Measurements from ENCODE around the gene KCNV2.

Gene KCNV2

DNA sequence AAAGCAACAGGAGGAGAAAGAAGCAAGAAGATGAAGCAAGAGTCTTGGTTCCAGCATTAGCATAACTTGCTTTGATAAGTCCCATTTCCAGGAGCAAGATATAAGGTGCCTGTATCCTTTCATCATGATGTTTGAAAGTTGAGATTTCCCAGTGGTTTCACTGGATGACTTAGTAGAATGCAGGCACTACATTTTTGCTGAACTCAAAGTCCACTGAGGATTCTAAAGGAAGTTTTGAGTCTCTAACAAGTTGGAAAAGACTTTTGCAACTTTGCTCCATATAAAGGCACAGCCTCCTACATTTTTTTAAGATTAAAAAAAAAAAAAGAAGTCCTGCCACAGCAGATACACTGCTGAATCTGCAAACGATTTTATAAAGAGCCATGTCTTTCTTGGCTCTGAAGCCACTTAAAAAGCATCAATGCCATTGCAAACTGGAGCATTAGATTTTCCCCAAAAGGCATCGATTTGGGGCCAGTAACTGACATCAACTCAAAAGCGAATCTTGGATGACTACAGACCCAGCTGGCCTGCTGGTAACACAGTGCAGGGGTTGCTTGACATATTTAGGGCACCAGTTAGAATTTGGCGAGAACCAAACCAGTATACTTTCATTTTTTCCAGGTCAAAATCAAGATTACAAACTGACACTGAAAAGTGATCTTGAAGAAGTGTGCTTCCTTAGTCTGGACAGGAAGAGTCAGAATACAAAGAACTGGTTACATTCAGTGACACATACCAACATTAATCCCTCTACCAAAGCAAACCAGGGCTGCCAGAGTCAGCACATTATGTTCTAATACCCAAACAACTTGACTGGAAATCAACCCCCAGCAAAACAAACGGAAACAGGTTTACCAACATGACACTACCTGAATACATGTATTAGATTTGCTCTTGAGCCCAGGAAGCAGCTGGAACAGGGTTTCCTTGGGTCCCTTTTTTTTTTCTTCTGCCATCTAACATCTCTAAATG is 39.1 kb upstream of the KCNV2 start:
- H3K27me3 ChIP-seq (ENCODE audit: insufficient read depth, low read length, poor library complexity), result no peaks in the 10 kb centered on the region
- no CpG with 5 or more reads among the region's 5 CpGs for WGBS (ENCODE audit: extremely low coverage, insufficient coverage, low lambda C conversion rate)
- H3K4ac ChIP-seq (ENCODE audit: low read depth, low read length), result no peak overlapping the region
- no peak overlapping the region for H3K9ac ChIP-seq (ENCODE audit: low read length)
- no peak overlapping the region for H3K27ac ChIP-seq (ENCODE audit: low read depth, low read length)
- no peak overlapping the region for H2BK120ac ChIP-seq (ENCODE audit: low read depth, low read length)
- no peaks in the 10 kb centered on the region for H3K79me2 ChIP-seq (ENCODE audit: control insufficient read depth, insufficient read depth, low read length)
- H2BK15ac ChIP-seq (replicated peaks; ENCODE audit: low read depth), result no peak overlapping the region
- no peak overlapping the region for H3K23ac ChIP-seq (ENCODE audit: low read length)
- no peak overlapping the region for H2BK5ac ChIP-seq (ENCODE audit: low read length)
- no peak overlapping the region for H4K8ac ChIP-seq (ENCODE audit: low read depth, low read length)
- no peaks in the 10 kb centered on the region for H3K36me3 ChIP-seq (ENCODE audit: control insufficient read depth, insufficient read depth, low read length)
- H3K18ac ChIP-seq (ENCODE audit: low read length), result no peak overlapping the region
- H3K4me1 ChIP-seq (ENCODE audit: control insufficient read depth, low read depth, low read length), result peaks cover 4% of the 10 kb centered on the region
- H3K79me1 ChIP-seq (ENCODE audit: low read length), result no peaks in the 10 kb centered on the region
- H3K4me2 ChIP-seq (ENCODE audit: low read length), result no peak overlapping the region
- no peak overlapping the region for H3K4me3 ChIP-seq (ENCODE audit: low read length)
- no peak overlapping the region for H4K5ac ChIP-seq (ENCODE audit: low read length)
- H3K56ac ChIP-seq (ENCODE audit: low read length), result no peak overlapping the region
- DNase-seq, result no peak
- H2AK5ac ChIP-seq (ENCODE audit: low read length), result no peak overlapping the region

DNA sequence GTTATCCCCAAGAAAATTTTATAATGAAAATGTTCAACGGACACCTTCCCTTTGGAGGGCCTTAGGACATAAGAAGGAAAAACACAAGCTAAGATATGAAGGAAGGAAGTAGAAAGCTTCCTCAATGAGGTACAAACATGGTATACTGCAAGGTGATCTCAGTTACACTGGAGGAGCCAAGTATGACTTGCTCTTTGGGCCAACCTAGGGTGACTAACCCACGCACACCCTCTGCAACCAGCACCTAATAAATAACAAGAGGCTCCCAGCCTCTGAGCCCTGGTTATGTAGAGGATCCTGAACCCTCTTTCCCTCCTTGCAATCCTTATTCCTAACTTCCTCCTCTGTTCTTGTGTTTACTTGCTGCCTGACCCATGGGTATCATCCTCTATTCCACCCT is 38.3 kb upstream of the KCNV2 start:
- Histone ChIP-seq H3K4me2 (ENCODE audit: low read length) (no peak overlapping the region), H2BK120ac (ENCODE audit: low read depth, low read length) (no peak overlapping the region), H3K79me1 (ENCODE audit: low read length) (no peaks in the 10 kb centered on the region), H3K27ac (ENCODE audit: low read depth, low read length) (no peak overlapping the region), H4K8ac (ENCODE audit: low read depth, low read length) (no peak overlapping the region), H2BK5ac (ENCODE audit: low read length) (no peak overlapping the region), H3K23ac (ENCODE audit: low read length) (no peak overlapping the region), H3K27me3 (ENCODE audit: insufficient read depth, low read length, poor library complexity) (no peaks in the 10 kb centered on the region), H3K9ac (ENCODE audit: low read length) (no peak overlapping the region), H3K4ac (ENCODE audit: low read depth, low read length) (no peak overlapping the region), H3K4me1 (ENCODE audit: control insufficient read depth, low read depth, low read length) (peaks cover 4% of the 10 kb centered on the region), H3K4me3 (ENCODE audit: low read length) (no peak overlapping the region), H2AK5ac (ENCODE audit: low read length) (no peak overlapping the region), H3K56ac (ENCODE audit: low read length) (no peak overlapping the region), H3K79me2 (ENCODE audit: control insufficient read depth, insufficient read depth, low read length) (no peaks in the 10 kb centered on the region), H3K36me3 (ENCODE audit: control insufficient read depth, insufficient read depth, low read length) (no peaks in the 10 kb centered on the region), H4K5ac (ENCODE audit: low read length) (no peak overlapping the region), H2BK15ac (replicated peaks; ENCODE audit: low read depth) (no peak overlapping the region), H3K18ac (ENCODE audit: low read length) (no peak overlapping the region)
- no CpG with 5 or more reads among the region's 2 CpGs for WGBS (ENCODE audit: extremely low coverage, insufficient coverage, low lambda C conversion rate)
- no peak for DNase-seq

DNA sequence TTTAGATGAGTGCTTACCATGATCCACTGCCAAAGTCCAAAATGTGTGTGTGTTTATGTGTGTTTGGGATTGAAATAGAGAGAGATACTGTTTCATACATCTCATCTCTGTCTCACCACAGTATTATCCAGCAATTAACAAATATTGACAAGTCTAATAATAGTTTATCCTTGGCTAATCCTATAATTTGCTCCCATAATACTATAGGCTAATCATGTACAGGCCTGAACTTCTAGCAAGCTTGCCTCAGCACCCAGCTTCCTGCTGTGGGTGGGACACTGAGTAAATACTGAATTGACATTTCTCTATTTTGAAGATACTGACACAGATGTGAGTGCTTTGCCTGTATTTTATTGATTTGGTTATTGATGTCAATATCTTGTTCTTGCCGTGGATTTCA is 35.3 kb upstream of the KCNV2 start:
- H3K27me3 ChIP-seq (ENCODE audit: insufficient read depth, low read length, poor library complexity), result no peaks in the 10 kb centered on the region
- no peak overlapping the region for H4K5ac ChIP-seq (ENCODE audit: low read length)
- H2AK5ac ChIP-seq (ENCODE audit: low read length), result no peak overlapping the region
- no CpG with 5 or more reads among the region's 1 CpG for WGBS (ENCODE audit: extremely low coverage, insufficient coverage, low lambda C conversion rate)
- no peak overlapping the region for H3K9ac ChIP-seq (ENCODE audit: low read length)
- H3K4ac ChIP-seq (ENCODE audit: low read depth, low read length), result no peak overlapping the region
- H2BK5ac ChIP-seq (ENCODE audit: low read length), result no peak overlapping the region
- H3K18ac ChIP-seq (ENCODE audit: low read length), result no peak overlapping the region
- no peak overlapping the region for H3K4me3 ChIP-seq (ENCODE audit: low read length)
- H3K79me1 ChIP-seq (ENCODE audit: low read length), result no peaks in the 10 kb centered on the region
- H3K27ac ChIP-seq (ENCODE audit: low read depth, low read length), result no peak overlapping the region
- H2BK120ac ChIP-seq (ENCODE audit: low read depth, low read length), result no peak overlapping the region
- no peaks in the 10 kb centered on the region for H3K36me3 ChIP-seq (ENCODE audit: control insufficient read depth, insufficient read depth, low read length)
- no peak overlapping the region for H4K8ac ChIP-seq (ENCODE audit: low read depth, low read length)
- no peaks in the 10 kb centered on the region for H3K79me2 ChIP-seq (ENCODE audit: control insufficient read depth, insufficient read depth, low read length)
- no peak overlapping the region for H3K56ac ChIP-seq (ENCODE audit: low read length)
- H3K4me2 ChIP-seq (ENCODE audit: low read length), result no peak overlapping the region
- H2BK15ac ChIP-seq (replicated peaks; ENCODE audit: low read depth), result no peak overlapping the region
- H3K23ac ChIP-seq (ENCODE audit: low read length), result no peak overlapping the region
- peaks cover 4% of the 10 kb centered on the region for H3K4me1 ChIP-seq (ENCODE audit: control insufficient read depth, low read depth, low read length)
- DNase-seq, result no peak

DNA sequence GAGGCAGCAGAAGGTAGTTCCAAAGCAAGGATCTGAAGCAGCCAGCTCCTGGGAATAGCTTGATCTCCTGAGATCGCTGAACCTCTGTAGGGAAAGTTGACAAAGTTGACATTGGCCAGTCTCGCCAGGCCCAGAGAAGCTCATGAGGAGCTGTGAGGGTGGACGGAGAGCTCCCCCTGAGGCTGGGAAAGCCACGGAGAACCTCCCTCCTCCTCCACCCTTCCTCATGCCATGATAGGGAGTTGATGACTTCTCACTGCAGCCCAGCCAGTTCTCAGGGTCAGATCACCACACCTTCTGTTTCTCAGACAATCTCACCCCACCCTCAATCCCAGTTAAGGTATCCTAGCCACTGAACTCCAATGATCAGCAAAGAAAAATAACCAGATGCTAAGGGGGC is 30.4 kb upstream of the KCNV2 start:
- no peak overlapping the region for H4K5ac ChIP-seq (ENCODE audit: low read length)
- H3K4me1 ChIP-seq (ENCODE audit: control insufficient read depth, low read depth, low read length), result no peaks in the 10 kb centered on the region
- H3K4ac ChIP-seq (ENCODE audit: low read depth, low read length), result no peak overlapping the region
- H3K4me2 ChIP-seq (ENCODE audit: low read length), result no peak overlapping the region
- H2BK5ac ChIP-seq (ENCODE audit: low read length), result no peak overlapping the region
- no peak overlapping the region for H3K23ac ChIP-seq (ENCODE audit: low read length)
- no peak overlapping the region for H3K4me3 ChIP-seq (ENCODE audit: low read length)
- no CpG with 5 or more reads among the region's 4 CpGs for WGBS (ENCODE audit: extremely low coverage, insufficient coverage, low lambda C conversion rate)
- no peak overlapping the region for H3K56ac ChIP-seq (ENCODE audit: low read length)
- no peaks in the 10 kb centered on the region for H3K79me2 ChIP-seq (ENCODE audit: control insufficient read depth, insufficient read depth, low read length)
- no peaks in the 10 kb centered on the region for H3K27me3 ChIP-seq (ENCODE audit: insufficient read depth, low read length, poor library complexity)
- no peaks in the 10 kb centered on the region for H3K79me1 ChIP-seq (ENCODE audit: low read length)
- H3K9ac ChIP-seq (ENCODE audit: low read length), result no peak overlapping the region
- no peak overlapping the region for H2AK5ac ChIP-seq (ENCODE audit: low read length)
- no peak overlapping the region for H2BK120ac ChIP-seq (ENCODE audit: low read depth, low read length)
- DNase-seq, result peak; percentile 45
- H2BK15ac ChIP-seq (replicated peaks; ENCODE audit: low read depth), result no peak overlapping the region
- no peak overlapping the region for H3K18ac ChIP-seq (ENCODE audit: low read length)
- no peak overlapping the region for H3K27ac ChIP-seq (ENCODE audit: low read depth, low read length)
- H3K36me3 ChIP-seq (ENCODE audit: control insufficient read depth, insufficient read depth, low read length), result no peaks in the 10 kb centered on the region
- H4K8ac ChIP-seq (ENCODE audit: low read depth, low read length), result no peak overlapping the region

DNA sequence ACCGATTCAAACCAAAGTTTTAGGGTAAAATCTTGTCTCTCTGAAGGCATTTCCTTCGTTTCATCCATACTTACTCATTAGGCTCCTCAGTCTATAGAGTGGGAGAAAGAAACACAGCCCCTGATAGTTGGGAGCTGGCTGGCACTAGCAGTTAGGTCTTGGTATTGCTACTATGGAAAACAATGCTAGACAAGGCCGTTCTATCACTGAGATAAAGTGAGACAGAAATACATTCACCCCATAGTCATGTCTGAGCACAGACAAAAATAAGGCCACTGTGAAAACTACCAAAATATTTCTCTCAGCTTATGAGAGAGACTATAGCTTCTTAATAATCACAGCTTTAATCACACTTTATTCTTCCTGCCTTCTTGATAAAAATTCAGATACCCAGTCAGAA is 28.7 kb upstream of the KCNV2 start:
- Histone ChIP-seq H2BK120ac (ENCODE audit: low read depth, low read length) (no peak overlapping the region), H3K23ac (ENCODE audit: low read length) (no peak overlapping the region), H4K8ac (ENCODE audit: low read depth, low read length) (no peak overlapping the region), H2BK5ac (ENCODE audit: low read length) (no peak overlapping the region), H2BK15ac (replicated peaks; ENCODE audit: low read depth) (no peak overlapping the region), H3K18ac (ENCODE audit: low read length) (no peak overlapping the region), H3K4me3 (ENCODE audit: low read length) (no peak overlapping the region), H3K79me1 (ENCODE audit: low read length) (no peaks in the 10 kb centered on the region), H4K5ac (ENCODE audit: low read length) (no peak overlapping the region), H3K27me3 (ENCODE audit: insufficient read depth, low read length, poor library complexity) (no peaks in the 10 kb centered on the region), H3K9ac (ENCODE audit: low read length) (no peak overlapping the region), H3K27ac (ENCODE audit: low read depth, low read length) (no peak overlapping the region), H3K4me1 (ENCODE audit: control insufficient read depth, low read depth, low read length) (no peaks in the 10 kb centered on the region), H2AK5ac (ENCODE audit: low read length) (no peak overlapping the region), H3K4ac (ENCODE audit: low read depth, low read length) (no peak overlapping the region), H3K56ac (ENCODE audit: low read length) (no peak overlapping the region), H3K4me2 (ENCODE audit: low read length) (no peak overlapping the region), H3K36me3 (ENCODE audit: control insufficient read depth, insufficient read depth, low read length) (no peaks in the 10 kb centered on the region), H3K79me2 (ENCODE audit: control insufficient read depth, insufficient read depth, low read length) (no peaks in the 10 kb centered on the region)
- WGBS (ENCODE audit: extremely low coverage, insufficient coverage, low lambda C conversion rate), result no CpG with 5 or more reads among the region's 3 CpGs
- DNase-seq, result no peak

DNA sequence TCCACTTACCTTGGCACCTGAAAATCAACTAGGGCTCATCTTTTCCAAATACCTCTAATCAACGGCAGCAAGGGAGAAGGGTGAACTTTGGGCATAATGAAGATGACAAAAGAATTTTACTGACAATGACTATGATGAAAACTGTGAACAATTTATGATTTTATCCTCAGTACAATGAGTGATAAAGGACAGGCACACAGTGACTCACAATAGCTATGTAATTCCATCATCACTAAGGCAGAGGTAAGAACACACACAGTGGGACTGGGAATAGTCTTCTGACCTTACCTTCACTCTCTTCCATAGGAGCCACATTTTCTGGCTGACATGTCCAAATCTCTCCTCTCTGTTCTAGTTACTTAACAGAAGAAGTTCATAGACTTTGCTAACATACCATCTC is 26.1 kb upstream of the KCNV2 start:
- Histone ChIP-seq H3K79me1 (ENCODE audit: low read length) (no peaks in the 10 kb centered on the region), H2BK15ac (replicated peaks; ENCODE audit: low read depth) (no peak overlapping the region), H2AK5ac (ENCODE audit: low read length) (no peak overlapping the region), H3K18ac (ENCODE audit: low read length) (no peak overlapping the region), H2BK120ac (ENCODE audit: low read depth, low read length) (no peak overlapping the region), H3K56ac (ENCODE audit: low read length) (no peak overlapping the region), H3K23ac (ENCODE audit: low read length) (no peak overlapping the region), H2BK5ac (ENCODE audit: low read length) (no peak overlapping the region), H3K4me2 (ENCODE audit: low read length) (no peak overlapping the region), H3K79me2 (ENCODE audit: control insufficient read depth, insufficient read depth, low read length) (no peaks in the 10 kb centered on the region), H3K4me3 (ENCODE audit: low read length) (no peak overlapping the region), H4K8ac (ENCODE audit: low read depth, low read length) (no peak overlapping the region), H3K27me3 (ENCODE audit: insufficient read depth, low read length, poor library complexity) (no peaks in the 10 kb centered on the region), H3K36me3 (ENCODE audit: control insufficient read depth, insufficient read depth, low read length) (no peaks in the 10 kb centered on the region), H3K27ac (ENCODE audit: low read depth, low read length) (no peak overlapping the region), H4K5ac (ENCODE audit: low read length) (no peak overlapping the region), H3K4me1 (ENCODE audit: control insufficient read depth, low read depth, low read length) (no peaks in the 10 kb centered on the region), H3K9ac (ENCODE audit: low read length) (no peak overlapping the region), H3K4ac (ENCODE audit: low read depth, low read length) (no peak overlapping the region)
- no peak for DNase-seq
- no CpG with 5 or more reads among the region's 1 CpG for WGBS (ENCODE audit: extremely low coverage, insufficient coverage, low lambda C conversion rate)

Measured in mesendoderm (in vitro differentiated cells).